DND-41 (cell line): ENCODE measurements around the gene EPDR1.

Experiments
- ATAC-seq: fragments of 200-7000 bp; cut with Tn5 transposase; 3 replicates; pipeline ENCODE4 v1.9.1; 2021; ENCODE audit warnings: low read depth; ENCODE audit not compliant: insufficient read depth
- DNase-seq: peaks from one replicate; pipeline ENCODE4 v3.0.0-alpha.2; 2020
- H2AFZ ChIP-seq: 2 replicates; pipeline ENCODE4 v1.6.0; 2012; ENCODE audit warnings: low read depth, low read length
- H3K27ac ChIP-seq: 2 replicates; pipeline ENCODE4 v1.5.1; 2012; ENCODE audit warnings: low read length, inconsistent platforms
- H3K27me3 ChIP-seq: fragments of 200-600 bp; sonication (generic); 2 replicates; pipeline ENCODE4 v1.6.0; 2012; ENCODE audit warnings: low read length, mild to moderate bottlenecking, inconsistent platforms; ENCODE audit not compliant: insufficient read depth, poor library complexity
- H3K36me3 ChIP-seq: 2 replicates; pipeline ENCODE4 v1.5.1; 2012; ENCODE audit warnings: low read length, inconsistent platforms; ENCODE audit not compliant: insufficient read depth
- H3K4me1 ChIP-seq: 2 replicates; pipeline ENCODE4 v1.5.1; 2012; ENCODE audit warnings: mild to moderate bottlenecking, low read length; ENCODE audit not compliant: insufficient read depth
- H3K4me2 ChIP-seq: 2 replicates; pipeline ENCODE4 v1.6.0; 2012; ENCODE audit warnings: mild to moderate bottlenecking, moderate library complexity, low read length, inconsistent platforms; ENCODE audit not compliant: insufficient read depth
- H3K4me3 ChIP-seq, 2 experiments: fragments of 200-600 bp in 1 of 2; shearing (Covaris generic) in 1 of 2; 2 replicates each; pipeline ENCODE4 v1.5.1; 2012 to 2016; ENCODE audit warnings: inconsistent platforms in 2 of 2, low read length in 2 of 2, mild to moderate bottlenecking in 2 of 2, low read depth in 1 of 2, moderate library complexity in 1 of 2
- H3K79me2 ChIP-seq: 2 replicates; pipeline ENCODE4 v1.6.0; 2012; ENCODE audit warnings: low read length, inconsistent platforms; ENCODE audit not compliant: insufficient read depth
- H3K9ac ChIP-seq: 2 replicates; pipeline ENCODE4 v1.6.0; 2012; ENCODE audit warnings: low read depth, mild to moderate bottlenecking, inconsistent platforms, low read length, moderate library complexity
- H3K9me3 ChIP-seq: 2 replicates; pipeline ENCODE4 v1.5.1; 2012; ENCODE audit warnings: low read length, moderate library complexity, mild to moderate bottlenecking, inconsistent platforms; ENCODE audit not compliant: insufficient read depth, severe bottlenecking
- H4K20me1 ChIP-seq: 2 replicates; pipeline ENCODE4 v1.6.0; 2012; ENCODE audit warnings: low read length; ENCODE audit not compliant: insufficient read depth
- CTCF ChIP-seq: IDR thresholded peaks from 2 replicates; pipeline ENCODE4 v1.5.1; 2012; ENCODE audit warnings: borderline replicate concordance, low read length, moderate library complexity, mild to moderate bottlenecking; ENCODE audit not compliant: poor library complexity, severe bottlenecking; ENCODE audit errors: extremely low read depth
- EZH2 ChIP-seq: IDR thresholded peaks from 3 replicates; pipeline ENCODE4 v1.6.1; 2012; ENCODE audit warnings: borderline replicate concordance, low read depth, mild to moderate bottlenecking, moderate library complexity, low read length, inconsistent platforms; ENCODE audit not compliant: severe bottlenecking

The EPDR1 gene

GRCh38 chr7:37920305-37920848 lies at the start of gene EPDR1:
Gene EPDR1 (plus strand): TSS chr7:37920640. CDS start chr7:37920940, 300 bp downstream.
- DNase-seq = peak; percentile 86
- H3K27me3 ChIP-seq = peaks cover 8% of the 10 kb centered on the region
- TF ChIP-seq CTCF (peak; percentile 70), EZH2 (no peak)

GRCh38 chr7:37882086-37882485 lies 38.4 kb upstream of the EPDR1 start:
- no peaks in the 10 kb centered on the region for H3K4me1 ChIP-seq
- no peak for ATAC-seq
- H3K79me2 ChIP-seq = no peaks in the 10 kb centered on the region
- no peak overlapping the region for H2AFZ ChIP-seq
- no peak overlapping the region for H3K4me3 ChIP-seq
- DNase-seq = no peak
- no peak overlapping the region for H3K9ac ChIP-seq
- TF ChIP-seq CTCF = no peak
- no peak for TF ChIP-seq EZH2
- peaks cover 4% of the 10 kb centered on the region for H3K27me3 ChIP-seq
- no peak overlapping the region for H3K4me2 ChIP-seq
- H3K9me3 ChIP-seq = no peaks in the 10 kb centered on the region
- no peaks in the 10 kb centered on the region for H4K20me1 ChIP-seq
- H3K36me3 ChIP-seq = no peaks in the 10 kb centered on the region
- no peak overlapping the region for H3K27ac ChIP-seq

More at GRCh38 chr7:37920305-37920848, at the start of gene EPDR1:
- H3K27ac ChIP-seq = peak within 1 kb of the TSS; percentile 89
- H3K36me3 ChIP-seq = peaks cover 25% of the 10 kb centered on the region
- H3K4me1 ChIP-seq = peaks cover 27% of the 10 kb centered on the region
- H3K4me2 ChIP-seq = peak within 1 kb of the TSS; percentile 86
- H3K79me2 ChIP-seq = peaks cover 46% of the 10 kb centered on the region
- H4K20me1 ChIP-seq = no peaks in the 10 kb centered on the region; the same call in 1 of the 2 replicates
- peak within 1 kb of the TSS; percentile 97 for H2AFZ ChIP-seq
- H3K9ac ChIP-seq = peak within 1 kb of the TSS; percentile 91
- H3K4me3 ChIP-seq = peak within 1 kb of the TSS; percentile 48 to 79
- peaks cover 4% of the 10 kb centered on the region for H3K9me3 ChIP-seq
- peak; percentile 84 for ATAC-seq

- Histone ChIP-seq H4K20me1 (no peaks in the 10 kb centered on the region), H3K27ac (no peak overlapping the region), H3K36me3 (no peaks in the 10 kb centered on the region), H3K4me2 (no peak overlapping the region), H3K27me3 (peaks cover 6% of the 10 kb centered on the region), H3K4me3 (no peak overlapping the region), H3K4me1 (no peaks in the 10 kb centered on the region), H3K9ac (no peak overlapping the region), H3K9me3 (no peaks in the 10 kb centered on the region), H2AFZ (no peak overlapping the region), H3K79me2 (no peaks in the 10 kb centered on the region)
- TF ChIP-seq CTCF (no peak), EZH2 (no peak)
- ATAC-seq (no peak), DNase-seq (no peak)
Observed at GRCh38 chr7:37893359-37893758, 27.1 kb upstream of the EPDR1 start.
